Rectal smooth muscle tissue (tissue), 1 donor: ENCODE data around the gene GSE1.

ENCODE experiments used
- H3K27ac ChIP-seq: one replicate; pipeline ENCODE4 v1.7.0; 2013; ENCODE audit warnings: low read depth, low read length, inconsistent platforms
- H3K27me3 ChIP-seq: one replicate; pipeline ENCODE4 v1.7.0; 2013; ENCODE audit warnings: low read length; ENCODE audit not compliant: control insufficient read depth, insufficient read depth
- H3K36me3 ChIP-seq: one replicate; pipeline ENCODE4 v1.7.0; 2013; ENCODE audit warnings: low read length; ENCODE audit not compliant: control insufficient read depth, insufficient read depth
- H3K4me1 ChIP-seq: one replicate; pipeline ENCODE4 v1.7.0; 2013; ENCODE audit warnings: low read length; ENCODE audit not compliant: control insufficient read depth, insufficient read depth
- H3K4me3 ChIP-seq: one replicate; pipeline ENCODE4 v1.7.0; 2013; ENCODE audit warnings: low read length
- H3K9ac ChIP-seq: one replicate; pipeline ENCODE4 v1.7.0; 2013; ENCODE audit warnings: low read length

GSE1 gene

GRCh38 chr16:85615014-85615851 is 2.1 kb downstream of the GSE1 start:
- H3K4me1 ChIP-seq, result peaks cover 31% of the 10 kb centered on the region
- H3K36me3 ChIP-seq, result no peaks in the 10 kb centered on the region
- H3K9ac ChIP-seq, result peak overlapping the region; percentile 27
- H3K27me3 ChIP-seq, result no peaks in the 10 kb centered on the region
- H3K27ac ChIP-seq, result peak overlapping the region; percentile 50
- H3K4me3 ChIP-seq, result peak overlapping the region; percentile 52

GRCh38 chr16:85615852-85616606 is 2.9 kb downstream of the GSE1 start:
- Histone ChIP-seq H3K27me3 (no peaks in the 10 kb centered on the region), H3K27ac (peak overlapping the region; percentile 50), H3K4me3 (peak overlapping the region; percentile 22), H3K4me1 (peaks cover 24% of the 10 kb centered on the region), H3K9ac (no peak overlapping the region), H3K36me3 (no peaks in the 10 kb centered on the region)

- H3K4me1 ChIP-seq, result peaks cover 24% of the 10 kb centered on the region
- peak overlapping the region; percentile 22 for H3K4me3 ChIP-seq
- H3K27me3 ChIP-seq, result no peaks in the 10 kb centered on the region
- H3K27ac ChIP-seq, result peak overlapping the region; percentile 50
- H3K36me3 ChIP-seq, result no peaks in the 10 kb centered on the region
- no peak overlapping the region for H3K9ac ChIP-seq
Measured at GRCh38 chr16:85616607-85617321, 3.6 kb downstream of the GSE1 start.

- H3K27me3 ChIP-seq, result no peaks in the 10 kb centered on the region
- no peak overlapping the region for H3K27ac ChIP-seq
- H3K4me1 ChIP-seq, result peaks cover 24% of the 10 kb centered on the region
- no peak overlapping the region for H3K9ac ChIP-seq
- H3K36me3 ChIP-seq, result no peaks in the 10 kb centered on the region
- no peak overlapping the region for H3K4me3 ChIP-seq
Measured at GRCh38 chr16:85617948-85618347, 4.8 kb downstream of the GSE1 start.

- Histone ChIP-seq H3K27me3 (no peaks in the 10 kb centered on the region), H3K4me1 (peaks cover 24% of the 10 kb centered on the region), H3K27ac (no peak overlapping the region), H3K9ac (no peak overlapping the region), H3K36me3 (no peaks in the 10 kb centered on the region), H3K4me3 (no peak overlapping the region)
Measured at GRCh38 chr16:85618521-85618920, 5.4 kb downstream of the GSE1 start.

GRCh38 chr16:85619101-85619891 is 6.2 kb downstream of the GSE1 start:
- Histone ChIP-seq H3K27me3 (no peaks in the 10 kb centered on the region), H3K9ac (no peak overlapping the region), H3K36me3 (no peaks in the 10 kb centered on the region), H3K4me3 (no peak overlapping the region), H3K4me1 (peaks cover 24% of the 10 kb centered on the region), H3K27ac (no peak overlapping the region)

- peaks cover 18% of the 10 kb centered on the region for H3K4me1 ChIP-seq
- no peaks in the 10 kb centered on the region for H3K27me3 ChIP-seq
Measured at GRCh38 chr16:85620374-85620773, 7.3 kb downstream of the GSE1 start.

GRCh38 chr16:85621698-85622428 is 8.7 kb downstream of the GSE1 start:
- H3K36me3 ChIP-seq, result no peaks in the 10 kb centered on the region
- no peak overlapping the region for H3K4me3 ChIP-seq
- no peak overlapping the region for H3K27ac ChIP-seq
- H3K9ac ChIP-seq, result no peak overlapping the region
- H3K27me3 ChIP-seq, result no peaks in the 10 kb centered on the region
- H3K4me1 ChIP-seq, result peaks cover 6% of the 10 kb centered on the region

More at GRCh38 chr16:85620374-85620773, 7.3 kb downstream of the GSE1 start:
- Histone ChIP-seq H3K4me3 (no peak overlapping the region), H3K36me3 (no peaks in the 10 kb centered on the region), H3K27ac (no peak overlapping the region), H3K9ac (no peak overlapping the region)

- Histone ChIP-seq H3K4me1 (peaks cover 3% of the 10 kb centered on the region), H3K27me3 (no peaks in the 10 kb centered on the region), H3K36me3 (no peaks in the 10 kb centered on the region), H3K4me3 (no peak overlapping the region), H3K27ac (no peak overlapping the region), H3K9ac (no peak overlapping the region)
Measured at GRCh38 chr16:85622683-85623082, 9.6 kb downstream of the GSE1 start.

GRCh38 chr16:85623250-85623649 is 10.1 kb downstream of the GSE1 start:
- Histone ChIP-seq H3K4me1 (peaks cover 8% of the 10 kb centered on the region), H3K27me3 (no peaks in the 10 kb centered on the region), H3K9ac (no peak overlapping the region), H3K4me3 (no peak overlapping the region), H3K36me3 (no peaks in the 10 kb centered on the region), H3K27ac (no peak overlapping the region)

- H3K4me1 ChIP-seq, result peaks cover 10% of the 10 kb centered on the region
Measured at GRCh38 chr16:85623997-85624601, 11.0 kb downstream of the GSE1 start.

More at GRCh38 chr16:85623997-85624601, 11.0 kb downstream of the GSE1 start:
- Histone ChIP-seq H3K9ac (no peak overlapping the region), H3K27ac (no peak overlapping the region), H3K36me3 (peaks cover under 1% of the 10 kb centered on the region), H3K4me3 (no peak overlapping the region), H3K27me3 (no peaks in the 10 kb centered on the region)
